NCI-H146 (cell line): ENCODE data around the gene CACNG6.

Experiments
- DNase-seq: peaks from one replicate; lab custom pipeline; 2025; lab: John Stamatoyannopoulos, UW

Gene CACNG6

GRCh38 chr19:54042989-54043388 is 51.6 kb downstream of the CACNG6 start:
- no peak for DNase-seq

GRCh38 chr19:54045771-54046170 is 54.3 kb downstream of the CACNG6 start:
- DNase-seq, result no peak

GRCh38 chr19:54047616-54048015 is 56.2 kb downstream of the CACNG6 start:
- DNase-seq, result no peak
